Gastroesophageal sphincter (tissue), 4 donors: ENCODE results near the gene RARRES1. TPM values are rescaled to one million over a fixed set of nuclear protein-coding genes. Genes with fewer than 3 reads are reported as not detected.

Experiments used
- ATAC-seq: fragments of 150-250 bp; one replicate; pipeline ENCODE4 v1.9.1; 2016; ENCODE audit warnings: mild to moderate bottlenecking, moderate library complexity
- H3K27ac ChIP-seq, 4 donors: fragments of 200-600 bp; sonication (generic) in 3 of 4; 1 replicate in 3 of 4; 2 replicates in 1 of 4; pipeline ENCODE4 v1.5.1; 2016 to 2019
- H3K27me3 ChIP-seq: fragments of 200-600 bp; sonication (generic); one replicate; pipeline ENCODE4 v1.5.1; 2019
- H3K36me3 ChIP-seq, 2 donors: fragments of 200-600 bp; sonication (generic); one replicate each; pipeline ENCODE4 v1.5.1; 2019; ENCODE audit warnings: control low read depth in 1 of 2
- H3K4me1 ChIP-seq, 3 donors: fragments of 200-600 bp; sonication (generic); 1 replicate in 2 of 3; 2 replicates in 1 of 3; pipeline ENCODE4 v1.5.1; 2016 to 2019; ENCODE audit warnings: control low read depth in 2 of 3
- H3K4me3 ChIP-seq, 2 donors: fragments of 200-600 bp; sonication (generic); one replicate each; pipeline ENCODE4 v1.5.1; 2019; ENCODE audit warnings: mild to moderate bottlenecking in 1 of 2, moderate library complexity in 1 of 2
- H3K9me3 ChIP-seq, 3 donors: fragments of 200-600 bp; sonication (generic); one replicate each; pipeline ENCODE4 v1.5.1; 2017 to 2019; ENCODE audit warnings: control low read depth in 2 of 3
- CTCF ChIP-seq, 4 experiments: fragments of 200-600 bp in 2 of 4; fragments of 450-650 bp in 2 of 4; sonication (generic) in 1 of 4; IDR thresholded peaks; one replicate each; pipeline ENCODE4 v1.5.1; 2017 to 2019; ENCODE audit warnings: antibody characterized with exemption in 4 of 4, mild to moderate bottlenecking in 2 of 4, moderate library complexity in 2 of 4
- EP300 ChIP-seq: sonication (generic); formaldehyde crosslinking; IDR thresholded peaks from one replicate; pipeline ENCODE4 v1.6.1; 2017; ENCODE audit warnings: antibody characterized with exemption, mild to moderate bottlenecking
- POLR2A ChIP-seq, 2 donors: fragments of 450-650 bp; IDR thresholded peaks; one replicate each; pipeline ENCODE4 v1.6.1; 2017; ENCODE audit warnings: antibody characterized with exemption in 2 of 2, mild to moderate bottlenecking in 2 of 2, moderate library complexity in 1 of 2
- POLR2AphosphoS5 ChIP-seq: sonication (generic); formaldehyde crosslinking; IDR thresholded peaks from one replicate; pipeline ENCODE4 v1.6.1; 2017; ENCODE audit warnings: antibody characterized with exemption
- whole genome bisulfite sequencing, 2 donors: methylation state at CpG; one replicate each; pipeline ENCODE4 v1.1.5; 2018; ENCODE audit warnings: low coverage in 1 of 2; 5-methylcytosine and 5-hydroxymethylcytosine counted together
- total RNA-seq, 4 donors: library from RNA; depleted of rRNA; stranded (reverse); fragments of >200 nt; gene quantifications; one replicate each; pipeline ENCODE4 v1.1.0, GENCODE V29; 2016

RARRES1 gene
- total RNA-seq, 4 donors from 2014 or later, result 4.8 to 110 (median 42.7) TPM

GRCh38 chr3:158738653-158739052, 6.4 kb upstream of the RARRES1 start:
- no peak overlapping the region for H3K27ac ChIP-seq
- no peak for TF ChIP-seq CTCF (IDR thresholded peaks at IDR 0.05)
- no peak for TF ChIP-seq POLR2AphosphoS5
- TF ChIP-seq EP300, result no peak
- TF ChIP-seq POLR2A (IDR thresholded peaks at IDR 0.05), result no peak
- H3K27me3 ChIP-seq, result no peaks in the 10 kb centered on the region
- ATAC-seq, result no peak
- peaks cover 0 to 11% (median 0%) of the 10 kb centered on the region in 3 donors for H3K9me3 ChIP-seq
- 85% methylated on average over 4 of the region's 6 CpGs; no CpG with 5 or more reads in 1 of the 2 donors for WGBS, 2 donors
- peaks cover 0 to 66% of the 10 kb centered on the region in 2 donors for H3K36me3 ChIP-seq
- H3K4me3 ChIP-seq, result no peak overlapping the region
- peaks cover 0 to 5% (median 2%) of the 10 kb centered on the region in 3 donors for H3K4me1 ChIP-seq

- peaks cover 0 to 11% (median 8%) of the 10 kb centered on the region in 3 donors for H3K4me1 ChIP-seq
- no peak overlapping the region for H3K4me3 ChIP-seq
- no peak overlapping the region for H3K27ac ChIP-seq
- TF ChIP-seq POLR2AphosphoS5 (no peak), CTCF (IDR thresholded peaks at IDR 0.05) (no peak), POLR2A (IDR thresholded peaks at IDR 0.05) (no peak), EP300 (no peak)
- WGBS, 2 donors, result 85 to 93% methylated on average over 3 to 5 of the region's 9 CpGs
- no peak for ATAC-seq
- no peaks in the 10 kb centered on the region for H3K27me3 ChIP-seq
- peaks cover 0 to 11% (median 0%) of the 10 kb centered on the region in 3 donors for H3K9me3 ChIP-seq
- H3K36me3 ChIP-seq, result peaks cover 0 to 63% of the 10 kb centered on the region in 2 donors
Measured at GRCh38 chr3:158737976-158738615, 5.8 kb upstream of the RARRES1 start.

- H3K9me3 ChIP-seq, result peaks cover 0 to 11% (median 0%) of the 10 kb centered on the region in 3 donors
- peaks cover 0 to 18% (median 8%) of the 10 kb centered on the region in 3 donors for H3K4me1 ChIP-seq
- ATAC-seq, result no peak
- H3K4me3 ChIP-seq, result no peak overlapping the region
- 79 to 96% methylated on average over 2 of the region's 2 CpGs for WGBS, 2 donors
- TF ChIP-seq EP300, result no peak
- TF ChIP-seq POLR2A (IDR thresholded peaks at IDR 0.05), result no peak
- TF ChIP-seq CTCF (IDR thresholded peaks at IDR 0.05), result no peak
- no peak for TF ChIP-seq POLR2AphosphoS5
- H3K27me3 ChIP-seq, result no peaks in the 10 kb centered on the region
- H3K36me3 ChIP-seq, result peaks cover 0 to 56% of the 10 kb centered on the region in 2 donors
- no peak overlapping the region for H3K27ac ChIP-seq
Measured at GRCh38 chr3:158737410-158737809, 5.2 kb upstream of the RARRES1 start.

- peaks cover 0 to 34% (median 14%) of the 10 kb centered on the region in 3 donors for H3K4me1 ChIP-seq
- peaks cover 0 to 39% of the 10 kb centered on the region in 2 donors for H3K36me3 ChIP-seq
- no peak overlapping the region for H3K4me3 ChIP-seq
- TF ChIP-seq CTCF (IDR thresholded peaks at IDR 0.05) (no peak), EP300 (no peak), POLR2A (IDR thresholded peaks at IDR 0.05) (no peak), POLR2AphosphoS5 (no peak)
- WGBS, 2 donors, result 68 to 76% methylated on average over 4 to 5 of the region's 7 CpGs
- H3K27ac ChIP-seq, result no peak overlapping the region
- no peak for ATAC-seq
- H3K27me3 ChIP-seq, result no peaks in the 10 kb centered on the region
- peaks cover 0 to 11% (median 0%) of the 10 kb centered on the region in 3 donors for H3K9me3 ChIP-seq
Measured at GRCh38 chr3:158735296-158736033, 3.2 kb upstream of the RARRES1 start.
